ENCODE results near the gene CFAP43.

CFAP43 gene

DNA sequence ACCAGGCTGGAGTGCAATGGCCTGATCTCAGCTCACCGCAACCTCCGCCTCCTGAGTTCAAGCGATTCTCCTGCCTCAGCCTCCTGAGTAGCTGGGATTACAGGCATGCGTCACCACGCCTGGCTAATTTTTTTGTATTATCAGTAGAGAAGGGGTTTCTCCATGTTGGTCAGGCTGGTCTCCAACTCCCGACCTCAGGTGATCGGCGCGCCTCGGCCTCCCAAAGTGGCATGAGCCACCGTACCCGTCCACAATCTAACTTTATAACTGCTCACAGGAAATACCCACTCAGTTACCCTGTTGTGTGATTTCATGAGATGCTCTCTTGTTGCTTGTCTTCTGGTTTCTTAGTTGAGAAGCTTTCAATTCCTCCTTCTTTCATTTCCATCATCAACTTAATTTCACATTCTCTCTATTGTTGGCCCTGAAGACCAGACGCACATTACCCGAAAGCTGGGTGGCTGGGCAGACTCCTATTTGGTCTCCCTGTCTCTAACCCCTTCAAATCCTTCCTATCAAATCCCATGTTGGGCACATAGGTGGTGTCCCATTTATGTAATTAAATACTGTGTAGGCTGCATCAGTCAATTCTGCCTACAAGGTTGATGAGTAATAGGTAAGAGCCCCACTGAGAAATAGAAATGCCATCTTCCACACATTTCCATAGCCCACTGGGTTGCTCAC is 35.7 kb upstream of the CFAP43 start:
- in situ Hi-C loops (cut with HindIII; ENCODE audit: low pct_ligation_motif_present, low sequenced_read_pairs) = no loop called here
- Histone ChIP-seq H3K27ac (no peak overlapping the region), H3K36me3 (replicated peaks) (peaks cover 55% of the 10 kb centered on the region), H3K27me3 (replicated peaks) (no peaks in the 10 kb centered on the region), H3K4me3 (ENCODE audit: low read depth, low read length) (peak overlapping the region; percentile 79)
- TF ChIP-seq, protein P1, sequence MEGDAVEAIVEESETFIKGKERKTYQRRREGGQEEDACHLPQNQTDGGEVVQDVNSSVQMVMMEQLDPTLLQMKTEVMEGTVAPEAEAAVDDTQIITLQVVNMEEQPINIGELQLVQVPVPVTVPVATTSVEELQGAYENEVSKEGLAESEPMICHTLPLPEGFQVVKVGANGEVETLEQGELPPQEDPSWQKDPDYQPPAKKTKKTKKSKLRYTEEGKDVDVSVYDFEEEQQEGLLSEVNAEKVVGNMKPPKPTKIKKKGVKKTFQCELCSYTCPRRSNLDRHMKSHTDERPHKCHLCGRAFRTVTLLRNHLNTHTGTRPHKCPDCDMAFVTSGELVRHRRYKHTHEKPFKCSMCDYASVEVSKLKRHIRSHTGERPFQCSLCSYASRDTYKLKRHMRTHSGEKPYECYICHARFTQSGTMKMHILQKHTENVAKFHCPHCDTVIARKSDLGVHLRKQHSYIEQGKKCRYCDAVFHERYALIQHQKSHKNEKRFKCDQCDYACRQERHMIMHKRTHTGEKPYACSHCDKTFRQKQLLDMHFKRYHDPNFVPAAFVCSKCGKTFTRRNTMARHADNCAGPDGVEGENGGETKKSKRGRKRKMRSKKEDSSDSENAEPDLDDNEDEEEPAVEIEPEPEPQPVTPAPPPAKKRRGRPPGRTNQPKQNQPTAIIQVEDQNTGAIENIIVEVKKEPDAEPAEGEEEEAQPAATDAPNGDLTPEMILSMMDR (IDR thresholded peaks at IDR 0.05; ENCODE audit: low read depth, low read length, missing control alignments) = no peak
- no peak for DNase-seq

DNA sequence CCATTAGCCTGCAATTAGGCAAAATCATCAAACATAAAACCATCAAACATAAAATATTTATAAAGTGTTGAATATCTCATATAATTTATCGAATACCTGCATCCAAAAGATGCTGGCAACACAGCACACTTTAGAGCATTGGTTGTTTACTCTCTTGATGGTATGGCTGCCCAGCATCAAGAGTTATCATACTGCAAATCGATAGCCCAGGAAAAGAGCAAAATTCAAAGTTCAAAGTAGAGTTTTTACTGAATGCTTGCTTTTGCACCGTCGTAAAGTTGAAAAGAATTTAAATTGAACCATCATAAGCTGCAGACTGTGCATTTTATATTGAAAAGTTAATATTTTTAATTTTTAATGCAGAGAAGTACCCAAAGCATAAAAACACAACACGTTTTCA is 32.6 kb upstream of the CFAP43 start:
- Histone ChIP-seq H3K4me3 (ENCODE audit: low read depth, low read length) (no peak overlapping the region), H3K27me3 (replicated peaks) (no peaks in the 10 kb centered on the region), H3K27ac (no peak overlapping the region), H3K36me3 (replicated peaks) (peaks cover 82% of the 10 kb centered on the region)
- TF ChIP-seq, protein P1 (IDR thresholded peaks at IDR 0.05; ENCODE audit: low read depth, low read length, missing control alignments) = no peak
- DNase-seq = no peak
- in situ Hi-C loops (cut with HindIII; ENCODE audit: low pct_ligation_motif_present, low sequenced_read_pairs) = no loop called here

DNA sequence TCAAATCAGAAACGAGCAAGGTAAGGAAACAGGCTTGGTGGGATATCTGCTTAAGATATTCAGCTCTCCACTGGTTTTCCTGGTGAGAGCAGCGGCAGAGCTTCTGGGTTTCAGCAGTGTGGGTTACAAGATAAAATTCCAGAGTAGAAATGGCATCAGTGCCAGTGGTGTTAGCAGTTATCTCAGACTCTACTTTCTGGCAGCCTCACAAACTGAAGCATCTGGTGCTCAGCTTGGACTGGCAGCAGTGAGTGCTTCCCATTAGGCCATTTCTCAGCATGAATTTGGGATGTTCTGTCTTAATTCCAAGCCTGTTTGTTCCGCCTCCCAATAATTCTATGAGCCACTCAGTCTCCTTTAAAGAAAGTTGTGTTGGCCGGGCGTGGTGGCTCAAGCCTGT is 29.9 kb upstream of the CFAP43 start:
- no peak for DNase-seq
- in situ Hi-C loops (cut with HindIII; ENCODE audit: low pct_ligation_motif_present, low sequenced_read_pairs) = no loop called here
- TF ChIP-seq, protein P1 (IDR thresholded peaks at IDR 0.05; ENCODE audit: low read depth, low read length, missing control alignments) = no peak
- Histone ChIP-seq H3K4me3 (ENCODE audit: low read depth, low read length) (no peak overlapping the region), H3K36me3 (replicated peaks) (peaks cover 88% of the 10 kb centered on the region), H3K27ac (no peak overlapping the region), H3K27me3 (replicated peaks) (no peaks in the 10 kb centered on the region)

DNA sequence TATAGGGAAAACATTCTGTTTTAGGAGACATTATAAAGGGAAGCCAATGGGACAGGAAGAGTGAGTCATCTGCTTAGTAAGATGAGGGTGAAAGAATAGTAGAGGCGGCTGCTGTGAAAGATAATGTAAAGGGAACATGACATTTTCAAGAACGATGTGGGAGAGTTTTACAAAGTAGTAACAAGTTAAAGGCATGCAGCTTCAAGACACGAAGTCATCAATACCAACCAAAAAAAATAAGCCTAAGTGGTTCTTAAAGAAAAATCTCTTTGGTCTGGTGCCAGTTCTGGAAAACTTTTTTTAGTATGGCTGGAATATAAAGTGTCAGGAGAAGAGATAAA is 28.6 kb upstream of the CFAP43 start:
- Histone ChIP-seq H3K4me3 (ENCODE audit: low read depth, low read length) (no peak overlapping the region), H3K36me3 (replicated peaks) (peaks cover 77% of the 10 kb centered on the region), H3K27ac (peak overlapping the region; percentile 76), H3K27me3 (replicated peaks) (no peaks in the 10 kb centered on the region)
- peak; percentile 71 for DNase-seq
- in situ Hi-C loops (cut with HindIII; ENCODE audit: low pct_ligation_motif_present, low sequenced_read_pairs) = no loop called here
- TF ChIP-seq, protein P1 (IDR thresholded peaks at IDR 0.05; ENCODE audit: low read depth, low read length, missing control alignments) = no peak

DNA sequence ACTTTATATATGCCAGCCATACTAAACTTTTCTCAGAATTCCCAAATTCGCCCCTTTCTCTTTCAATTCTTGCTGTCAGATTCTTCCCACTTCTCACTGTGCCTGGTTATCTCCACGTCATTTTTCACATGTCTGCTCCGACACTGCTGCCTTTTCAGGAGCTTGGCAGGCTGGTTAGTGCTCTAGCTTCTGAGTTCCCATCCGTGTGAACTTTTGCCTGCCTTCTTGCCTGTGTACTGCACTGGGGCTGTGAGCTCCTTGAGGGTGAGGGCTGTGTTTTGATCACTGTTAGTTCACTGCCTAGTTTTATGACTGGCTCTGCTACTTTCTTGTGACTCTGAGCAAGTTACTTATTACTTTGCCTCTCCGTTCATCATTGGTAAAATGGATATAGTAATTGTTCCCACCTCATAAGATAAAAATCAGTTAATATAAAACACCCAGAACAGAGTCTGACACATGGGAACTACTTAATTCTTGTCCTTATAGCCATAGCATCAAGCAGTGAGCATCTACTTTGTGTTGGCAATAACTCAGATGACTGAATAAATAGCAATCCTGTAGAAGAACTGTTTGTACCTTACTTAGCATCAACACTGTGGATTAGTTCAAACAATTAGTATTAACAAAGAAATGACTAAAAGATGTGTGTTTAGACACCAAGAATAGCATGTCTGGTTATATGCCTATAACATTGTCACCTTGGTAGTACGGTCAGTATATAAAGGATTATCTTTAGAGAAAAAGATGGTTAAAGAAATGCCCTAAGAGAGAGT is 28.0 kb upstream of the CFAP43 start:
- no peak overlapping the region for H3K4me3 ChIP-seq (ENCODE audit: low read depth, low read length)
- peak; percentile 60 for DNase-seq
- peaks cover 71% of the 10 kb centered on the region for H3K36me3 ChIP-seq (replicated peaks)
- peak overlapping the region; percentile 76 for H3K27ac ChIP-seq
- in situ Hi-C loops (cut with HindIII; ENCODE audit: low pct_ligation_motif_present, low sequenced_read_pairs) = no loop called here
- TF ChIP-seq, protein P1 (IDR thresholded peaks at IDR 0.05; ENCODE audit: low read depth, low read length, missing control alignments) = no peak
- H3K27me3 ChIP-seq (replicated peaks) = no peaks in the 10 kb centered on the region

All from brain microvascular endothelial cell (primary cell).